Measurements from ENCODE around the gene ZSWIM6. TPM values are rescaled to one million over a fixed set of nuclear protein-coding genes. Genes with fewer than 3 reads are reported as not detected.

The ZSWIM6 gene
- total RNA-seq, 1 experiment from 2014 or later, result 10.8 TPM

- CTCF ChIA-PET, result no interaction called here
- Histone ChIP-seq H3K27ac (ENCODE audit: low read length) (0 out of 2 replicates have a peak overlapping the region, but pooled peaks have one; percentile 39), H3K36me3 (ENCODE audit: control insufficient read depth, insufficient read depth, low read length) (no peaks in the 10 kb centered on the region), H3K27me3 (ENCODE audit: control insufficient read depth, insufficient read depth, low read length) (no peaks in the 10 kb centered on the region), H3K4me3 (ENCODE audit: low read depth in 2 of 2, low read length in 2 of 2) (no peak overlapping the region), H3K4me1 (ENCODE audit: control insufficient read depth, insufficient read depth, low read length) (no peaks in the 10 kb centered on the region), H3K9me3 (ENCODE audit: control insufficient read depth, insufficient read depth, low read depth, low read length) (no peaks in the 10 kb centered on the region)
- POLR2A ChIA-PET, result no interaction called here
- intact Hi-C loops (cut with micrococcal nuclease; ENCODE audit: unreplicated experiment), result no loop called here
- BruUV-seq (replicated peaks), result no TSS peak
- no peak for ATAC-seq
- DNase-seq (ENCODE audit: low read depth, low spot score), result no peak
- no peak for TF ChIP-seq CTCF (IDR thresholded peaks at IDR 0.05)
- TF ChIP-seq REST (IDR thresholded peaks at IDR 0.05; ENCODE audit: insufficient read depth in 1 of 2, low read depth in 2 of 2, low read length in 1 of 2), result no peak
- TF ChIP-seq POLR2AphosphoS5 (IDR thresholded peaks at IDR 0.05; ENCODE audit: low read depth, low read length), result no peak
- no peak for TF ChIP-seq TCF7L2 (IDR thresholded peaks at IDR 0.05; ENCODE audit: low read depth, low read length)
- no peak for TF ChIP-seq SIN3A (IDR thresholded peaks at IDR 0.05; ENCODE audit: borderline replicate concordance, insufficient read depth, low read depth, low read length)
- in situ Hi-C loops (cut with HindIII; ENCODE audit: low pct_unique_long_range_greater_than_20kb, low sequenced_read_pairs), result no loop called here
Observed at GRCh38 chr5:61431923-61432620, 100.0 kb downstream of the ZSWIM6 start.

GRCh38 chr5:61435368-61435767 is 103.3 kb downstream of the ZSWIM6 start:
- ATAC-seq (no peak), DNase-seq (ENCODE audit: low read depth, low spot score) (no peak)
- Histone ChIP-seq H3K36me3 (ENCODE audit: control insufficient read depth, insufficient read depth, low read length) (no peaks in the 10 kb centered on the region), H3K27me3 (ENCODE audit: control insufficient read depth, insufficient read depth, low read length) (no peaks in the 10 kb centered on the region), H3K27ac (ENCODE audit: low read length) (no peak overlapping the region), H3K4me1 (ENCODE audit: control insufficient read depth, insufficient read depth, low read length) (no peaks in the 10 kb centered on the region), H3K4me3 (ENCODE audit: low read depth in 2 of 2, low read length in 2 of 2) (no peak overlapping the region), H3K9me3 (ENCODE audit: control insufficient read depth, insufficient read depth, low read depth, low read length) (no peaks in the 10 kb centered on the region)
- TF ChIP-seq SIN3A (IDR thresholded peaks at IDR 0.05; ENCODE audit: borderline replicate concordance, insufficient read depth, low read depth, low read length) (no peak), TCF7L2 (IDR thresholded peaks at IDR 0.05; ENCODE audit: low read depth, low read length) (no peak), CTCF (IDR thresholded peaks at IDR 0.05) (no peak), POLR2AphosphoS5 (IDR thresholded peaks at IDR 0.05; ENCODE audit: low read depth, low read length) (no peak), REST (IDR thresholded peaks at IDR 0.05; ENCODE audit: insufficient read depth in 1 of 2, low read depth in 2 of 2, low read length in 1 of 2) (no peak)
- POLR2A ChIA-PET, result no interaction called here
- in situ Hi-C loops (cut with HindIII; ENCODE audit: low pct_unique_long_range_greater_than_20kb, low sequenced_read_pairs), result no loop called here
- CTCF ChIA-PET, result no interaction called here
- intact Hi-C loops (cut with micrococcal nuclease; ENCODE audit: unreplicated experiment), result no loop called here
- BruUV-seq (replicated peaks), result no TSS peak
